HG02588 (cell line): Measurements from ENCODE around the gene CLSTN1.

Experiments
- ATAC-seq: cut with Tn5 transposase; IDR thresholded peaks from one replicate; pipeline ENCODE4 v1.9.1; 2021; ENCODE audit warnings: mild to moderate bottlenecking, moderate library complexity; ENCODE audit not compliant: unreplicated experiment

CLSTN1 gene

DNA sequence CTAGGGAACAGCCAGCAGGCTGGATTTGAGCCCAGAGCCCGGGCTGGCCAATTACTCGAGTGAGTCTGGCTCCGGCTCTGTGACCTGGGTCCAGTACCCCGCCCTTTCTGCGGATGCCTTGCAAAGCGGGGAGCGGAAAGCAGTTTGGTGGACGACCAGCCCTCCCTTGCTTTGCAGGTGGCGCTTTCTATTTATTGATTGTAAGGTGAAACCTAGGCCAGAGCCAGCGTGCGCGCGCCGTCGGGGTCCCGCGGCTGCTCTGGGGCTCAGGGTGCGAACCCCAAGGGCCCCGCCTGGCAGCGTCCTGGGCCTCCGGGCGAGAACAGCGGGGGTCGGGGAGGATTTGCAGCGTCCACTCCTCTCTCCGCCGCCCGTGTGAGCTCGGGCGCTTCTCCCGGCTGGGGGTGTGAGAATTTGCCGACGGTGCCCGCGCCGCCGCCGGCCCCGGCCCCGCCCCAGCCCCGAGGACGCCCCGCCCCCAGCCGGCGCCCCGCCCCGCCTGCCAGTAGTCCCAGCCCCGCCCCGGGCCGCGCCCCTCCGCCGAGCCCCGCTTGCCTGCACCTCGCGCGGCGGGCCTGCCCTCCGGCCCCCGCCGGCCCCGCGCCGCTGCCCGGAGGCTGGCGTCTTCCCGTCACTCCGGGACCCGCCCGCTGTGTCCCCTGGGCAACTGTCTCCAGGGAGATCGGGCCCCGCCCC, 134.6 kb downstream of the CLSTN1 start:
- ATAC-seq: peak; percentile 53

DNA sequence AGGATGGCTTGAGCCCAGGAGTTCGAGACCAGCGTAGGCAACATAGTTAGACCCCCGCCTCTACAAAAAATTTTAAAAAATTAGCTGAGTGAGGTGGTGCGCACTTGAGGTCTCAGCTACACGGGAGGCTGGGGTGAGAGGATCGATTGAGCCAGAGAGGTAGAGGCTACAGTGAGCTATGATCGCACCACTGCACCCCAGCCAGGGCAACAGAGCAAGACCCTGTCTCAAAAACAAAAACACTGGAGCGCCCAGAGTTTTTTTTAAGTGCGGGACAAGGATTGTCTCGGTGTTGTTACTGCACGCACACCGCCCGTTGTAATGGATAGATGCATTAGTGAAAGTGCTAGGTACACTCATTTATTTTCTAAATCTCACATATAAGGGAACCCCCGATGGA, 135.2 kb downstream of the CLSTN1 start:
- no peak for ATAC-seq

DNA sequence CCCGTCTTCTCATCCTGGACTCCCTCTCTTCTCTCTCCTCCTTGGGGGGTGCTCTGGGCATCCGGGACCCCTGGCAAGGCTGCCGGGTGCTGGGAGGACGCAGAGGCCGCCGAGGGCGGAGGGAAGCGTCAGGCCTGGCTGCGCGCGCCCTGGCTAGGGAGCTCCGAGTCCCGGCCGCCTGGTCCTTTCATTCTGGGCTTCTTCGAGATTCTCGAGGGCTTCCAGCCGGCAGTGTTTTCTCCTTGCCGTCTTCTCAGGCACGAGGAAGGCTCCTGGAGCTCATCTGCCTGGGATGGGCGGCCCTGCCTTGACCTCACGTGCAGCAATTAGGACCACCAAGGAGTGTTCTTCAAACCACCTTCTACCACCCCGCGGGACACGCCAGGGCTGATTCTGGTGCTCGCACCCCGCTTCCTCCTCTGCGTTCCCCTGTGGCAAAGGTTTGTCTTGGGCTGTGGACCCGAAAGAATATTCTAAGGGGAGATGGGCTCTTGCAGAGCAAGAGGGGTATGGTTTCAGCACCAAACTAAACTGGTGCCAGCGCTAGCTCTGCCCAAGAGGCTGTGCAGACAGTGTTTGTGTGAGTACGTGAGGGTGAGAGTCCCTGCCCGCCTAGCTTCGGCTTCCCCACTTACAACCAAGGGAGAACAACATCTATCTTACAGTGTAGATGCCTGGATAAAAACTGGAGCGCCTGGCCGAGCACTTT, 135.7 kb downstream of the CLSTN1 start:
- ATAC-seq: peak; percentile 2

DNA sequence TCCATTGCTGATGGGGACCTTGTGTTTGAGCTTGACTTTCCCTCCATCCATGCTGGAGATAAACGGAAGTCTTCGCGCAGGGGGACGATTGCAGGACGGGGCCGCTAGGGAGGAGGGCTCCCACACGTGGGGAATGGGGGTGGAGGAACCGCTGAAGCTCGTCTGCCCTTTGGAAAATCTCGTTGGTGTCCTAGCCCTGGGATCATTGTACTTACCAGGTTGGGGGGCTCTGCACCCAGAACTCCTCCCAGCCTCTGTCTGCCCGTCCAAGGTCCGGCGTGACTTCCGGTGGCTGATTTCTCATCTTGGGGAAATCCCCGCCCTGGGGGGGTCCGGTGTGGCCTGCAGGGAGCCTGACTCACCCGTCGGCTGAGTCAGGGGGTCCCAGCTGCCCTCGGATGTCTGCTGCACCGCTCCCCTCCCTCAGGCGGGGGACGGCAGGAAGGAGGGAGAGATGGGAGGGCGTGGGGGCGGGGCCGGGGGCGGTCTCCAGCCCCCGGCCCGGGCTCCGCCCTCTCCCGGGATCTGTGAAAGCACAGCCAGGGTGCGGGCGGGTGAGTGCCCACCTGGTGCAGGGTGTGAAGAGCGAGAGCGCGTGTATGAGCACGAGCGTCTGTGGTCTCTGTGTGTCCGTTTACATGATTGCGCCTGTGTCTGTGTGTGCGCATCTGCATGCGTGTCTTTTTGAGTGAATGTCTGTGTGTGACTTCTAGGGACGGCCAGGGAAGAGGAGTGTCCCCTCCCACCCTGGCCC, 136.5 kb downstream of the CLSTN1 start:
- peak; percentile 43 for ATAC-seq

DNA sequence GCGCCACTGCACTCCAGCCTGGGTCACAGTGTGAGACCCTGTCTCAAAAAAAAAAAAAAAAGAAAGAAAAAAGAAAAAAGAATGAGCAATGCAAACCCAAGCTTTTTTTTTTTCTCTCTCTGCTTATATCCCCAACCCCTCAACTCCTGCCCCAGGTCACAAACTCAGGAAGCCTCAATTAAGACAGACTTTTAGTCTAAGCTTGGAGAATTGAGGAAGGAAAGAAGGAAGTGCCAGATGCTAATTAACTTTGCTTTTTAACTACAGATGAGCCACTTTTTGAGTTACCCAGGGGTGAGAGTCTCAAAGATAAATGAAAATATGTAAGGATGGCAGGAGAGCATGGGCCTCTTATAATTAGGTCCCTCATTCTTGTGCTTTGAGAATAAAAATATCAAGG, 139.0 kb downstream of the CLSTN1 start:
- no peak for ATAC-seq

DNA sequence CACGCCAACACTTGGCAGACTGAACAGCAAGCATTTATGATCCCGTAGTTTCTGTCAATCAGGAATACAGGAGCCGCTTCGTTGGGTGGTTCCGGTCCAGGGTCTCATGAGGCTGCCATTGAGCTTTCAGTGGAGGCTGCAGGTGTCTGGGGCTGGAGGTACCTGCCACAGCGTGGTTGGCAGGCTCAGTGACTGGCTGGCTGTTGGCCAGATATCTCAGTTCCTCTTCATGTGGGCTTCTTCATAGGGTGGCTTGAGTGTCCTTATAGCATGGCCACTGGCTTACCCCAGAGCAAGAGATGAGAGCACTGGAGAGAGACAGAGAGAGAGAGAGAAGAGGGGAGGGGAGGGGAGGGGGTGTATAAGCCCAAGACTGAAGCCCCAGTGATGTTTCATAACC, 142.9 kb downstream of the CLSTN1 start:
- no peak for ATAC-seq

- ATAC-seq: no peak
Observed at GRCh38 chr1:9680091-9680490, 143.7 kb downstream of the CLSTN1 start.
